ENCODE results near the gene FAM171A1. TPM values are rescaled to one million over a fixed set of nuclear protein-coding genes. Genes with fewer than 3 reads are reported as not detected.

FAM171A1 gene
- total and polyA plus RNA-seq, 2 of the 13 experiments (the other 11 are each of a cell fraction or from before 2014, with no cell fraction given), result 21.5 to 34.7 TPM

- H3K4me2 ChIP-seq (ENCODE audit: low read depth, low read length), result no peak overlapping the region
- H3K79me2 ChIP-seq (ENCODE audit: insufficient read depth, low read length), result no peaks in the 10 kb centered on the region
- in situ Hi-C loops (cut with HindIII; ENCODE audit: extremely low pct_ligation_motif_present, low pct_unique_long_range_greater_than_20kb), result no loop called here
- ChIA-PET CTCF (ENCODE audit: low intra/inter-chr PET ratio, low total read pairs) (no interaction called here), POLR2A (no interaction called here)
- no peaks in the 10 kb centered on the region for H3K36me3 ChIP-seq (replicated peaks in 1 of 2; ENCODE audit: control insufficient read depth in 1 of 2, insufficient read depth in 2 of 2, low read length in 2 of 2)
- FAIRE-seq (no peak), ATAC-seq (peak; percentile 94), DNase-seq (ENCODE audit: low spot score) (peak; percentile 9)
- no TSS peak for BruUV-seq (replicated peaks)
- no CpG with 5 or more reads among the region's 1 CpG for WGBS (ENCODE audit: low lambda C conversion rate)
- H2AFZ ChIP-seq (ENCODE audit: low read length), result no peak overlapping the region
- peak; percentile 66 for TF ChIP-seq HNF4A (CRISPR knock-in tag; IDR thresholded peaks at IDR 0.05)
- TF ChIP-seq ZFX (CRISPR knock-in tag; IDR thresholded peaks at IDR 0.05; ENCODE audit: low read depth), result 0 out of 2 replicates have a peak, but pooled peaks have one; percentile 24
- no peak for TF ChIP-seq ZC3H4 (CRISPR knock-in tag; IDR thresholded peaks at IDR 0.05; ENCODE audit: borderline replicate concordance)
- no peak for TF ChIP-seq ZNF143 (CRISPR knock-in tag; IDR thresholded peaks at IDR 0.05)
- no peaks in the 10 kb centered on the region for H4K20me1 ChIP-seq (ENCODE audit: insufficient read depth, low read length)
- H3K27me3 ChIP-seq (ENCODE audit: control insufficient read depth in 1 of 2, insufficient read depth in 2 of 2, low read length in 2 of 2), result no peaks in the 10 kb centered on the region
- 0 out of 2 replicates have a peak, but pooled peaks cover 9% of the 10 kb centered on the region for H3K4me1 ChIP-seq (ENCODE audit: insufficient read depth, low read length)
- intact Hi-C loops (cut with micrococcal nuclease; ENCODE audit: unreplicated experiment), result no loop called here
- H3K9ac ChIP-seq (ENCODE audit: insufficient read depth, low read depth, low read length), result no peak overlapping the region
- H3K9me3 ChIP-seq (ENCODE audit: low read length), result no peaks in the 10 kb centered on the region
- no peak overlapping the region for H3K27ac ChIP-seq (ENCODE audit: extremely low read length, insufficient read depth, low read length)
- H3K4me3 ChIP-seq (replicated peaks in 1 of 3; ENCODE audit: insufficient read depth in 1 of 3, low read depth in 2 of 3, low read length in 3 of 3), result no peak overlapping the region
These were observed 28.1 kb upstream of the FAM171A1 start for GRCh38 chr10:15399060-15399661.

DNA sequence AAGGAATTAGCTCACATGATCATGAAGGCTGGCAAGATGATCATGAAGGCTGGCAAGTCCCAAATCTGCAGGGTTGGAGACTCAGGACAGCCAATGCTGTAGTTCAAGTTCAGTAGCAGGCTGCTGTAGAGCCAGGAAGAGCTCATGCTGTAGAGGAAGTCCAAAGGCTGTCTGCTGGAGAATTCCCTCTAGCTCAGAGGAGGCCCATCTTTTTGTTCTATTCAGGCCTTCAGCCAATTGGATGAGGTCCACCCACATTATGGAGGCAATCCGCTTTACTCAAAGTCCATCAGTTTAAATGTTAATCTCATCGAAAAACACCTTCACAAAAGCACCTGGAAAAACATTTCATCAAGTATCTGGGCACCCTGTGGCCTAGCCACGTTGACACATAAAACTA, 24.8 kb upstream of the FAM171A1 start:
- Histone ChIP-seq H3K36me3 (replicated peaks in 1 of 2; ENCODE audit: control insufficient read depth in 1 of 2, insufficient read depth in 2 of 2, low read length in 2 of 2) (no peaks in the 10 kb centered on the region), H3K9me3 (ENCODE audit: low read length) (no peaks in the 10 kb centered on the region), H4K20me1 (ENCODE audit: insufficient read depth, low read length) (no peaks in the 10 kb centered on the region), H3K27ac (ENCODE audit: extremely low read length, insufficient read depth, low read length) (no peak overlapping the region), H3K79me2 (ENCODE audit: insufficient read depth, low read length) (no peaks in the 10 kb centered on the region), H3K27me3 (ENCODE audit: control insufficient read depth in 1 of 2, insufficient read depth in 2 of 2, low read length in 2 of 2) (peaks cover 0 to 6% of the 10 kb centered on the region in 2 experiments; a peak in 1 of 5 replicates), H3K4me2 (ENCODE audit: low read depth, low read length) (no peak overlapping the region), H3K4me3 (replicated peaks in 1 of 3; ENCODE audit: insufficient read depth in 1 of 3, low read depth in 2 of 3, low read length in 3 of 3) (no peak overlapping the region), H3K4me1 (ENCODE audit: insufficient read depth, low read length) (0 out of 2 replicates have a peak, but pooled peaks cover 9% of the 10 kb centered on the region), H3K9ac (ENCODE audit: insufficient read depth, low read depth, low read length) (no peak overlapping the region), H2AFZ (ENCODE audit: low read length) (no peak overlapping the region)
- ChIA-PET POLR2A (no interaction called here), CTCF (ENCODE audit: low intra/inter-chr PET ratio, low total read pairs) (no interaction called here)
- BruUV-seq (replicated peaks), result no TSS peak
- TF ChIP-seq NONO (IDR thresholded peaks at IDR 0.05) (no peak), NONO (CRISPR knock-in tag; conservative IDR thresholded peaks at IDR 0.05) (no peak), MTF1 (CRISPR knock-in tag; IDR thresholded peaks at IDR 0.05) (no peak), RARA (CRISPR knock-in tag; IDR thresholded peaks at IDR 0.05) (peak; percentile 25; the same call in 1 of the 2 replicates)
- ATAC-seq (peak; percentile 68), FAIRE-seq (no peak), DNase-seq (ENCODE audit: low spot score) (peak; percentile 14)
- in situ Hi-C loops (cut with HindIII; ENCODE audit: extremely low pct_ligation_motif_present, low pct_unique_long_range_greater_than_20kb), result no loop called here
- intact Hi-C loops (cut with micrococcal nuclease; ENCODE audit: unreplicated experiment), result no loop called here
- WGBS (ENCODE audit: low lambda C conversion rate), result 10% methylated on average over 3 of the region's 3 CpGs
